Hepatocyte (in vitro differentiated cells): Measurements from ENCODE around the gene TFCP2L1. TPM values are rescaled to one million over a fixed set of nuclear protein-coding genes. Genes with fewer than 3 reads are reported as not detected.
"Not testable (repeated sequence)": the region's sequence is repeated elsewhere in the genome, so short reads cannot be mapped to it uniquely, and the experiment has no call there.

Experiments
- DNase-seq: peaks from one replicate; pipeline ENCODE4 v3.0.0-alpha.2; 2016; ENCODE audit warnings: low spot score
- H2AFZ ChIP-seq: fragments of 200-600 bp; sonication (generic); 2 replicates; pipeline ENCODE4 v1.6.0; 2016; ENCODE audit warnings: antibody characterized with exemption, mild to moderate bottlenecking
- H3K27ac ChIP-seq: fragments of 200-600 bp; sonication (generic); 2 replicates; pipeline ENCODE4 v1.5.1; 2016; ENCODE audit warnings: mild to moderate bottlenecking
- H3K27me3 ChIP-seq: fragments of 200-600 bp; sonication (generic); 2 replicates; pipeline ENCODE4 v1.6.1; 2016
- H3K36me3 ChIP-seq: fragments of 200-600 bp; sonication (generic); replicated peaks from 2 replicates; pipeline ENCODE4 v1.5.1; 2016; ENCODE audit warnings: low read depth; ENCODE audit not compliant: insufficient read depth
- H3K4me1 ChIP-seq: fragments of 200-600 bp; sonication (generic); 2 replicates; pipeline ENCODE4 v1.5.1; 2016; ENCODE audit warnings: mild to moderate bottlenecking, moderate library complexity; ENCODE audit not compliant: insufficient read depth
- H3K4me2 ChIP-seq: fragments of 200-600 bp; sonication (generic); 2 replicates; pipeline ENCODE4 v1.6.0; 2016
- H3K4me3 ChIP-seq: fragments of 200-600 bp; sonication (generic); 2 replicates; pipeline ENCODE4 v1.5.1; 2016; ENCODE audit warnings: mild to moderate bottlenecking
- H3K79me2 ChIP-seq: fragments of 200-600 bp; sonication (generic); 2 replicates; pipeline ENCODE4 v1.6.0; 2017; ENCODE audit warnings: mild to moderate bottlenecking
- H3K9me2 ChIP-seq: fragments of 200-600 bp; sonication (generic); replicated peaks from 2 replicates; pipeline ENCODE4 v1.6.0; 2017; ENCODE audit warnings: mild to moderate bottlenecking; ENCODE audit not compliant: insufficient read depth
- H3K9me3 ChIP-seq: fragments of 200-600 bp; sonication (generic); 2 replicates; pipeline ENCODE4 v1.5.1; 2016; ENCODE audit warnings: low read depth, mild to moderate bottlenecking
- H4K20me1 ChIP-seq: fragments of 200-600 bp; sonication (generic); 2 replicates; pipeline ENCODE4 v1.6.0; 2016; ENCODE audit warnings: mild to moderate bottlenecking; ENCODE audit not compliant: insufficient read depth, poor library complexity, severe bottlenecking
- EZH2 ChIP-seq: fragments of 200-600 bp; sonication (generic); IDR thresholded peaks from 2 replicates; pipeline ENCODE4 v1.6.1; 2016; ENCODE audit warnings: antibody characterized with exemption, mild to moderate bottlenecking, borderline replicate concordance
- EZH2phosphoT487 ChIP-seq: fragments of 200-600 bp; sonication (generic); IDR thresholded peaks from one replicate; pipeline ENCODE4 v1.6.1; 2018; ENCODE audit warnings: antibody characterized with exemption, mild to moderate bottlenecking, low read depth, moderate library complexity; ENCODE audit not compliant: unreplicated experiment, severe bottlenecking
- WGBS: methylation state at CpG from one replicate; pipeline ENCODE4 v1.1.6; 2016; ENCODE audit warnings: low lambda C conversion rate; ENCODE audit errors: missing lambda C conversion rate; 5-methylcytosine and 5-hydroxymethylcytosine counted together
- polyA plus RNA-seq: library from polyadenylated mRNA; unstranded; fragments of >200 nt; fragmentation: Nextera tagmentation; extraction: Ambion mirVana; gene quantifications from 2 replicates; pipeline ENCODE4 v1.2.1, GENCODE V29; 2016
- total RNA-seq: library from RNA; depleted of rRNA; stranded (reverse); fragments of >200 nt; gene quantifications from 2 replicates; pipeline ENCODE4 v1.2.3, GENCODE V29; 2014
- TF ChIP-seq, protein P1 (sequence below): fragments of 200-600 bp; sonication (generic); IDR thresholded peaks from 2 replicates; pipeline ENCODE4 v1.5.1; 2016; ENCODE audit warnings: antibody characterized with exemption, mild to moderate bottlenecking; ENCODE audit not compliant: poor library complexity

TFCP2L1 gene
- total and polyA plus RNA-seq, 2 experiments from 2014 or later = 1.1 to 2.5 TPM

DNA sequence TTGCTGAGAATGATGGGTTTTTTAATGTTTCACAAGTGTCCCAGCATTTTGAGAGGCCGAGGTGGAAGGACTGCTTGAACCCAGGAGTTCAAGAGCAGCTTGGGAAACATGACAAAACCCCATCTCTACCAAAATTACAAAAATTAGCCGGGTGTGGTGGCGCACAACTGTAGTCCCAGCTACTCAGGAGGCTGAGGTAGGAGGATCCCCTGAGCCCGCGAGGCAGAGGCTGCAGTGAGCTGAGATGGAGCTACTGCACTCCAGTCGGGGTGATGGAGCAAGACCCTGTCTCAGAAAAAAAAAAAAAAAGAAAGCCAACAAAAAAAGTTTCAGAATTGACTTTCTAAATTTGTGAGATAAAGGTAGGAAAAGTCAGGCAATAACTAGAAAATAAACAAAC is 8.7 kb downstream of the TFCP2L1 start:
- Histone ChIP-seq H3K36me3 (no peaks in the 10 kb centered on the region), H3K4me2 (no peak overlapping the region), H3K9me3 (no peaks in the 10 kb centered on the region), H3K4me3 (no peak overlapping the region), H2AFZ (no peak overlapping the region), H3K79me2 (no peaks in the 10 kb centered on the region), H4K20me1 (no peaks in the 10 kb centered on the region), H3K27me3 (no peaks in the 10 kb centered on the region), H3K9me2 (no peaks in the 10 kb centered on the region), H3K27ac (no peak overlapping the region), H3K4me1 (peaks cover 14% of the 10 kb centered on the region)
- DNase-seq = no peak
- TF ChIP-seq EZH2phosphoT487 (no peak), EZH2 (no peak)
- TF ChIP-seq, protein P1, sequence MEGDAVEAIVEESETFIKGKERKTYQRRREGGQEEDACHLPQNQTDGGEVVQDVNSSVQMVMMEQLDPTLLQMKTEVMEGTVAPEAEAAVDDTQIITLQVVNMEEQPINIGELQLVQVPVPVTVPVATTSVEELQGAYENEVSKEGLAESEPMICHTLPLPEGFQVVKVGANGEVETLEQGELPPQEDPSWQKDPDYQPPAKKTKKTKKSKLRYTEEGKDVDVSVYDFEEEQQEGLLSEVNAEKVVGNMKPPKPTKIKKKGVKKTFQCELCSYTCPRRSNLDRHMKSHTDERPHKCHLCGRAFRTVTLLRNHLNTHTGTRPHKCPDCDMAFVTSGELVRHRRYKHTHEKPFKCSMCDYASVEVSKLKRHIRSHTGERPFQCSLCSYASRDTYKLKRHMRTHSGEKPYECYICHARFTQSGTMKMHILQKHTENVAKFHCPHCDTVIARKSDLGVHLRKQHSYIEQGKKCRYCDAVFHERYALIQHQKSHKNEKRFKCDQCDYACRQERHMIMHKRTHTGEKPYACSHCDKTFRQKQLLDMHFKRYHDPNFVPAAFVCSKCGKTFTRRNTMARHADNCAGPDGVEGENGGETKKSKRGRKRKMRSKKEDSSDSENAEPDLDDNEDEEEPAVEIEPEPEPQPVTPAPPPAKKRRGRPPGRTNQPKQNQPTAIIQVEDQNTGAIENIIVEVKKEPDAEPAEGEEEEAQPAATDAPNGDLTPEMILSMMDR = no peak
- WGBS = 89% methylated on average over 6 of the region's 6 CpGs

DNA sequence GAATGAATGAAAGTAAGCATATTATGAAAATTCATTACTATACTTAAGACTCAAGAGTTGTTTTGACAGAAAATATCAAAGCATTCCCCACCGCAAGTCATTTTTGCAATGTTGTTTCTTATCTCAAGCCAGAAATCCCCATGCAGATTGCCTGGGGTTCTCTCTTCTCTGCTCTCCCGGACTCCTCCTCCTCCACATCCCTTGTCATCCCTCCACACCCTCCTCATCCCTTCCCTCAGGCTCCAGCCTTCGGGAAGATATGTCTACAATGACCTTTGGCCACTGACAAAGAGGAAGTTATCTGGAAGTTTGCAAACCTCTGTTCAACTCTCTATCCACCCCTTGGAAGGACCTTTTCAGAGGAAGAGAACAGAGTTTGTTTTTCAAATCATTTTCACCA is 11.9 kb downstream of the TFCP2L1 start:
- Histone ChIP-seq H3K27ac (peak overlapping the region; percentile 15), H3K36me3 (no peaks in the 10 kb centered on the region), H2AFZ (no peak overlapping the region), H4K20me1 (no peaks in the 10 kb centered on the region), H3K4me2 (no peak overlapping the region), H3K27me3 (no peaks in the 10 kb centered on the region), H3K9me3 (no peaks in the 10 kb centered on the region), H3K4me3 (no peak overlapping the region), H3K79me2 (no peaks in the 10 kb centered on the region), H3K4me1 (peaks cover 14% of the 10 kb centered on the region), H3K9me2 (no peaks in the 10 kb centered on the region)
- TF ChIP-seq EZH2phosphoT487 (no peak), EZH2 (no peak)
- TF ChIP-seq, protein P1 = no peak
- DNase-seq = peak; percentile 31
- WGBS = 28% methylated on average over 3 of the region's 3 CpGs

DNA sequence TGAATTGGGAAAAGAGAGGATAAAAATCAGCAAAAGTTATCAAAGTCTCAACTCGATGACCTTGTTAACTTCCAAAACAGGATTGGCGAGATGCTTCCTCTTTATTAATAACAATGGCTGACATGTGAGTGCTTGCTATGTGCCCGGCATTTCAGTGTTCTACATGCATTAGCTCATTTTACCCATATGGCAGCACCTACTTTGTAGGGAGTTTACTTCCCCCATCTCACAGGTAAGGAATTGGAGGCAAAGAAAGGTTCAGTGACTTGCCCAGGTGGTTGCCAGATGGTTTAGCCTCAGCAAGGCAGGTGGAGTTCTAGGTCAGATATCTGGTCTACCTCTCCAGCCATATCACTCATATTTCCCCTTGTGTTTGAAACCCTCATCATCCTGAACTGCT is 12.4 kb downstream of the TFCP2L1 start:
- Histone ChIP-seq H3K4me1 (peaks cover 14% of the 10 kb centered on the region), H3K79me2 (no peaks in the 10 kb centered on the region), H3K27me3 (no peaks in the 10 kb centered on the region), H3K9me3 (no peaks in the 10 kb centered on the region), H3K27ac (no peak overlapping the region), H3K9me2 (no peaks in the 10 kb centered on the region), H3K4me3 (no peak overlapping the region), H4K20me1 (no peaks in the 10 kb centered on the region), H2AFZ (no peak overlapping the region), H3K36me3 (no peaks in the 10 kb centered on the region), H3K4me2 (no peak overlapping the region)
- WGBS = 88% methylated on average over 3 of the region's 3 CpGs
- no peak for DNase-seq
- TF ChIP-seq EZH2phosphoT487 = no peak

DNA sequence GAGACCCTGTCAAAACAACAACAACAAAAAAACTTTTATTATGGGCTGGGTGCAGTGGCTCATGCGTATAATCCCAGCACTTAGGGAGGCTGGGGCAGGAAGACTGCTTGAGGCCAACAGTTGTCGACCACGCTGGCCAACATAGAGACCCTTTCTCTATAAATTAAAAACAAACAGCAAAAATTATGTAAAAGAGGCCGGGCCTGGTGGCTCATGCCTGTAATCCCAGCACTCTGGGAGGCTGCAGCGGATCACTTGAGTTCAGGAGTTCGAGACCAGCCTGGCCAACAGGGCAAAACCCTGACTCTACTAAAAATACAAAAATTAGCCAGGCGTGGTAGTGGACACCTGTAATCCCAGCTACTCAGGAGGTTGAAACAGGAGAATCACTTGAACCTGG is 15.6 kb downstream of the TFCP2L1 start:
- not testable (repeated sequence) for DNase-seq, H2AFZ ChIP-seq, H4K20me1 ChIP-seq, H3K9me2 ChIP-seq, H3K4me3 ChIP-seq, H3K79me2 ChIP-seq, H3K27ac ChIP-seq, H3K36me3 ChIP-seq, H3K9me3 ChIP-seq, H3K4me2 ChIP-seq, H3K27me3 ChIP-seq
- peaks cover 14% of the 10 kb centered on the region for H3K4me1 ChIP-seq
- 97% methylated on average over 7 of the region's 7 CpGs for WGBS
